Trophoblast cell (in vitro differentiated cells and primary cell): Measurements from ENCODE around the gene SF3A1.
A peak's percentile ranks its signal among the peaks of the same experiment; 100 is the strongest.

Experiments used
- DNase-seq, 2 donors: peaks; one replicate each; pipeline ENCODE4 v3.0.0-alpha.2; 2016
- H2AFZ ChIP-seq: 2 replicates; pipeline ENCODE4 v1.6.1; 2013; ENCODE audit warnings: low read length, moderate library complexity, mild to moderate bottlenecking; ENCODE audit not compliant: insufficient read depth, poor library complexity
- H2AK5ac ChIP-seq: 2 replicates; pipeline ENCODE4 v1.6.1; 2013; ENCODE audit warnings: mild to moderate bottlenecking, low read length
- H2BK120ac ChIP-seq: 2 replicates; pipeline ENCODE4 v1.6.1; 2013; ENCODE audit warnings: low read length, mild to moderate bottlenecking, moderate library complexity; ENCODE audit not compliant: insufficient read depth, poor library complexity
- H2BK12ac ChIP-seq: 2 replicates; pipeline ENCODE4 v1.6.1; 2013; ENCODE audit warnings: mild to moderate bottlenecking, low read length, moderate library complexity
- H2BK5ac ChIP-seq: 2 replicates; pipeline ENCODE4 v1.6.1; 2013; ENCODE audit warnings: low read length, low read depth, moderate library complexity, mild to moderate bottlenecking; ENCODE audit not compliant: poor library complexity
- H3K14ac ChIP-seq: 2 replicates; pipeline ENCODE4 v1.6.1; 2013; ENCODE audit warnings: mild to moderate bottlenecking, low read length
- H3K18ac ChIP-seq: 2 replicates; pipeline ENCODE4 v1.6.1; 2013; ENCODE audit warnings: mild to moderate bottlenecking, low read length
- H3K23ac ChIP-seq: 2 replicates; pipeline ENCODE4 v1.6.1; 2013; ENCODE audit warnings: low read length
- H3K27ac ChIP-seq: 2 replicates; pipeline ENCODE4 v1.5.1; 2013; ENCODE audit warnings: low read depth, mild to moderate bottlenecking, inconsistent platforms, low read length, moderate library complexity
- H3K27me3 ChIP-seq: 2 replicates; pipeline ENCODE4 v1.6.1; 2013; ENCODE audit warnings: inconsistent platforms, mild to moderate bottlenecking, low read length, moderate library complexity; ENCODE audit not compliant: insufficient read depth
- H3K36me3 ChIP-seq, 2 experiments: 1 replicate in 1 of 2; 2 replicates in 1 of 2; pipeline ENCODE4 v1.6.1; 2013; ENCODE audit warnings: low read length in 2 of 2, mild to moderate bottlenecking in 2 of 2, moderate library complexity in 1 of 2; ENCODE audit not compliant: insufficient read depth in 2 of 2, control insufficient read depth in 1 of 2
- H3K4ac ChIP-seq: 2 replicates; pipeline ENCODE4 v1.6.1; 2013; ENCODE audit warnings: low read depth, mild to moderate bottlenecking, low read length, moderate library complexity
- H3K4me1 ChIP-seq, 2 experiments: 1 replicate in 1 of 2; 2 replicates in 1 of 2; pipeline ENCODE4 v1.6.1; 2013; ENCODE audit warnings: low read length in 2 of 2, mild to moderate bottlenecking in 2 of 2, moderate library complexity in 1 of 2; ENCODE audit not compliant: insufficient read depth in 2 of 2, control insufficient read depth in 1 of 2
- H3K4me2 ChIP-seq: 2 replicates; pipeline ENCODE4 v1.6.1; 2013; ENCODE audit warnings: inconsistent platforms, mild to moderate bottlenecking, low read length, moderate library complexity
- H3K4me3 ChIP-seq: 2 replicates; pipeline ENCODE4 v1.5.1; 2013; ENCODE audit warnings: mild to moderate bottlenecking, low read depth, low read length, inconsistent platforms
- H3K79me1 ChIP-seq: one replicate; pipeline ENCODE4 v1.6.1; 2013; ENCODE audit warnings: low read length
- H3K79me2 ChIP-seq: 2 replicates; pipeline ENCODE4 v1.6.1; 2013; ENCODE audit warnings: low read length, mild to moderate bottlenecking; ENCODE audit not compliant: control insufficient read depth, insufficient read depth, poor library complexity
- H3K9ac ChIP-seq: 2 replicates; pipeline ENCODE4 v1.6.1; 2013; ENCODE audit warnings: mild to moderate bottlenecking, low read length
- H3K9me3 ChIP-seq: 2 replicates; pipeline ENCODE4 v1.6.1; 2013; ENCODE audit warnings: low read depth, mild to moderate bottlenecking, control low read depth, inconsistent platforms, low read length; ENCODE audit not compliant: insufficient read depth
- H4K12ac ChIP-seq: 2 replicates; pipeline ENCODE4 v1.6.1; 2013; ENCODE audit warnings: low read depth, mild to moderate bottlenecking, low read length, moderate library complexity
- H4K8ac ChIP-seq: 2 replicates; pipeline ENCODE4 v1.6.1; 2013; ENCODE audit warnings: low read depth, mild to moderate bottlenecking, low read length, moderate library complexity
- H4K91ac ChIP-seq: one replicate; pipeline ENCODE4 v1.6.1; 2013; ENCODE audit warnings: low read depth, mild to moderate bottlenecking, low read length, moderate library complexity
- WGBS: extraction: QIAGEN DNeasy Blood & Tissue Kit; methylation state at CpG from one replicate; pipeline ENCODE4 v1.1.7; 2013; ENCODE audit warnings: missing lambda C conversion rate; ENCODE audit not compliant: insufficient read length, insufficient coverage; ENCODE audit errors: extremely low coverage; 5-methylcytosine and 5-hydroxymethylcytosine counted together

The SF3A1 gene

GRCh38 chr22:30307041-30307574 lies 49.6 kb downstream of the SF3A1 start:
- Histone ChIP-seq H4K12ac (no peak overlapping the region), H2AK5ac (no peak overlapping the region), H2AFZ (no peak overlapping the region), H4K91ac (peak overlapping the region; percentile 5), H3K27ac (no peak overlapping the region), H3K79me1 (peaks cover 29% of the 10 kb centered on the region), H3K9me3 (no peaks in the 10 kb centered on the region), H3K9ac (no peak overlapping the region), H3K4me2 (no peak overlapping the region), H2BK5ac (no peak overlapping the region), H3K79me2 (peaks cover 18% of the 10 kb centered on the region), H3K18ac (no peak overlapping the region), H3K4me1 (peaks cover 64 to 74% of the 10 kb centered on the region in 2 experiments), H4K8ac (no peak overlapping the region), H3K14ac (no peak overlapping the region), H3K23ac (no peak overlapping the region), H3K4ac (peak overlapping the region; percentile 42), H2BK12ac (no peak overlapping the region), H3K4me3 (no peak overlapping the region), H2BK120ac (no peak overlapping the region), H3K27me3 (no peaks in the 10 kb centered on the region), H3K36me3 (peaks cover 20 to 29% of the 10 kb centered on the region in 2 experiments)
- no peak for DNase-seq
- no CpG with 5 or more reads among the region's 4 CpGs for WGBS

GRCh38 chr22:30306627-30307011 lies 50.1 kb downstream of the SF3A1 start:
- Histone ChIP-seq H3K23ac (no peak overlapping the region), H2BK12ac (no peak overlapping the region), H3K36me3 (peaks cover 22 to 34% of the 10 kb centered on the region in 2 experiments), H3K4ac (no peak overlapping the region), H2BK120ac (no peak overlapping the region), H3K9ac (no peak overlapping the region), H3K4me2 (no peak overlapping the region), H2AFZ (no peak overlapping the region), H3K18ac (no peak overlapping the region), H4K91ac (no peak overlapping the region), H2BK5ac (no peak overlapping the region), H3K27me3 (no peaks in the 10 kb centered on the region), H4K8ac (no peak overlapping the region), H3K4me3 (no peak overlapping the region), H4K12ac (no peak overlapping the region), H2AK5ac (no peak overlapping the region), H3K14ac (no peak overlapping the region), H3K4me1 (peaks cover 65 to 74% of the 10 kb centered on the region in 2 experiments), H3K27ac (no peak overlapping the region), H3K79me2 (peaks cover 21% of the 10 kb centered on the region), H3K9me3 (no peaks in the 10 kb centered on the region), H3K79me1 (peaks cover 28% of the 10 kb centered on the region)
- no peak for DNase-seq
- no CpG with 5 or more reads among the region's 1 CpG for WGBS

- Histone ChIP-seq H3K14ac (peak overlapping the region; percentile 54), H3K27ac (peak overlapping the region; percentile 29), H3K18ac (peak overlapping the region; percentile 88), H3K36me3 (peaks cover 28 to 39% of the 10 kb centered on the region in 2 experiments), H3K23ac (no peak overlapping the region), H3K4me3 (no peak overlapping the region), H2BK120ac (peak overlapping the region; percentile 62), H4K8ac (peak overlapping the region; percentile 54), H3K79me2 (peaks cover 25% of the 10 kb centered on the region), H3K9me3 (no peaks in the 10 kb centered on the region), H3K27me3 (no peaks in the 10 kb centered on the region), H3K4me1 (peaks cover 62 to 73% of the 10 kb centered on the region in 2 experiments), H2AK5ac (peak overlapping the region; percentile 75), H3K4ac (peak overlapping the region; percentile 23), H2BK5ac (peak overlapping the region; percentile 38), H3K9ac (no peak overlapping the region), H4K91ac (peak overlapping the region; percentile 74), H2BK12ac (peak overlapping the region; percentile 72), H3K4me2 (no peak overlapping the region), H4K12ac (no peak overlapping the region), H2AFZ (peak overlapping the region; percentile 30), H3K79me1 (peaks cover 31% of the 10 kb centered on the region)
- no CpG with 5 or more reads among the region's 3 CpGs for WGBS
- DNase-seq = no peak
Observed at GRCh38 chr22:30305906-30306626, 50.6 kb downstream of the SF3A1 start.

GRCh38 chr22:30305519-30305905 lies 51.2 kb downstream of the SF3A1 start:
- Histone ChIP-seq H4K91ac (peak overlapping the region; percentile 74), H3K4ac (peak overlapping the region; percentile 22)

More at GRCh38 chr22:30305519-30305905, 51.2 kb downstream of the SF3A1 start:
- Histone ChIP-seq H2AK5ac (peak overlapping the region; percentile 75), H2AFZ (peak overlapping the region; percentile 30), H3K79me1 (peaks cover 34% of the 10 kb centered on the region), H3K4me3 (no peak overlapping the region), H3K23ac (no peak overlapping the region), H3K27ac (peak overlapping the region; percentile 29), H2BK5ac (peak overlapping the region; percentile 38), H3K27me3 (no peaks in the 10 kb centered on the region), H3K14ac (peak overlapping the region; percentile 54), H3K9ac (no peak overlapping the region), H3K4me1 (peaks cover 58 to 71% of the 10 kb centered on the region in 2 experiments), H3K9me3 (no peaks in the 10 kb centered on the region), H4K12ac (no peak overlapping the region), H3K79me2 (peaks cover 24% of the 10 kb centered on the region), H4K8ac (peak overlapping the region; percentile 54), H3K18ac (peak overlapping the region; percentile 88), H3K4me2 (no peak overlapping the region), H3K36me3 (peaks cover 30 to 41% of the 10 kb centered on the region in 2 experiments), H2BK120ac (peak overlapping the region; percentile 62), H2BK12ac (peak overlapping the region; percentile 72)
- DNase-seq = peak in 1 of 2 donors; percentile 38
- no CpG with 5 or more reads among the region's 4 CpGs for WGBS
